Measurements from ENCODE around the gene NAT16. TPM values are rescaled to one million over a fixed set of nuclear protein-coding genes. Genes with fewer than 3 reads are reported as not detected.

NAT16 gene
- polyA plus RNA-seq, 1 of the 3 experiments (the other 2 are of a cell fraction), result 0.64 TPM

DNA sequence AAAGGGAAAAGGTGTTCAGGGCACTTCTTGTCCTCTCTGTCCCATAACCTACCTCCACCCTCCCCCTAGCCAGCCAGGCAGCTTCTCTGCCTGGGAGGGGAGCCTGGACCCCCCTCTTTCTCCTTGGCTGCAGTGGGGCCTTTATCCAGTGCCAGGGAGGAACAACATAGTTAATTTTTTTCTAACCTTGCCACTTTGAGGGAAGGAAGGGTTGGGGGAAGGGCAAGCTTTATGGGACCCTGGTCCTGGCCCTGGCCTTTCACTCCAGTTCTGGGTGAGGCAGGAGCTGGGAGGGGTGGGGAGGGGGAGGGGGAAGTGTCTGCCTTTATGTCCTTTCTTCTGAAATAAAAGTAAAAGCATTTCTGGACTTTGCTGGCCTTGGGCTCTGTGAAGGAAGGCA is 19.2 kb downstream of the NAT16 start:
- Histone ChIP-seq H3K36me3 (replicated peaks in 1 of 2; ENCODE audit: control insufficient read depth in 1 of 2, insufficient read depth in 2 of 2, low read length in 1 of 2) (peaks cover 36 to 40% of the 10 kb centered on the region in 2 experiments), H3K9me2 (no peaks in the 10 kb centered on the region), H3K27me3 (ENCODE audit: insufficient read depth) (no peaks in the 10 kb centered on the region), H3K9me3 (no peaks in the 10 kb centered on the region), H3K4me3 (ENCODE audit: low read depth in 2 of 2, low read length in 1 of 2) (no peak overlapping the region), H3K4me1 (ENCODE audit: control insufficient read depth in 1 of 2, insufficient read depth in 2 of 2, low read depth in 1 of 2, low read length in 1 of 2) (peaks cover 19 to 26% of the 10 kb centered on the region in 2 experiments; a peak in 3 of 4 replicates), H4K20me1 (ENCODE audit: insufficient read depth) (peaks cover 24% of the 10 kb centered on the region), H3K4me2 (no peak overlapping the region), H3K79me2 (ENCODE audit: insufficient read depth) (peaks cover 14% of the 10 kb centered on the region), H3K27ac (ENCODE audit: low read depth in 2 of 2, low read length in 1 of 2) (peak overlapping the region in 1 of 2 experiments; percentile 23; a peak in 1 of 4 replicates), H3K9ac (no peak overlapping the region), H3F3A (replicated peaks; ENCODE audit: insufficient read depth) (peaks cover 45% of the 10 kb centered on the region), H2AFZ (ENCODE audit: low read depth) (no peak overlapping the region)
- ChIA-PET CTCF (interaction anchor here (0.7 to 4.3 kb wide), 8 partner anchors 10 to 266 kb away, joined by 3 to 20 read pairs (median 5); no protein-coding TSS in a partner anchor), POLR2A (interaction anchor here (0.6 kb wide), 1 partner anchor 22 kb away, joined by 5 read pairs; no protein-coding TSS in a partner anchor)
- DNase-seq, result peak; percentile 31
- TF ChIP-seq, protein P1, sequence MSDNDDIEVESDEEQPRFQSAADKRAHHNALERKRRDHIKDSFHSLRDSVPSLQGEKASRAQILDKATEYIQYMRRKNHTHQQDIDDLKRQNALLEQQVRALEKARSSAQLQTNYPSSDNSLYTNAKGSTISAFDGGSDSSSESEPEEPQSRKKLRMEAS (IDR thresholded peaks at IDR 0.05; ENCODE audit: low read depth), result no peak
- TF ChIP-seq NFIC (IDR thresholded peaks at IDR 0.05; ENCODE audit: borderline replicate concordance), result no peak
- TF ChIP-seq FOXJ3 (CRISPR knock-in tag; IDR thresholded peaks at IDR 0.05), result no peak
- TF ChIP-seq FOXM1 (IDR thresholded peaks at IDR 0.05; ENCODE audit: low read depth), result no peak

DNA sequence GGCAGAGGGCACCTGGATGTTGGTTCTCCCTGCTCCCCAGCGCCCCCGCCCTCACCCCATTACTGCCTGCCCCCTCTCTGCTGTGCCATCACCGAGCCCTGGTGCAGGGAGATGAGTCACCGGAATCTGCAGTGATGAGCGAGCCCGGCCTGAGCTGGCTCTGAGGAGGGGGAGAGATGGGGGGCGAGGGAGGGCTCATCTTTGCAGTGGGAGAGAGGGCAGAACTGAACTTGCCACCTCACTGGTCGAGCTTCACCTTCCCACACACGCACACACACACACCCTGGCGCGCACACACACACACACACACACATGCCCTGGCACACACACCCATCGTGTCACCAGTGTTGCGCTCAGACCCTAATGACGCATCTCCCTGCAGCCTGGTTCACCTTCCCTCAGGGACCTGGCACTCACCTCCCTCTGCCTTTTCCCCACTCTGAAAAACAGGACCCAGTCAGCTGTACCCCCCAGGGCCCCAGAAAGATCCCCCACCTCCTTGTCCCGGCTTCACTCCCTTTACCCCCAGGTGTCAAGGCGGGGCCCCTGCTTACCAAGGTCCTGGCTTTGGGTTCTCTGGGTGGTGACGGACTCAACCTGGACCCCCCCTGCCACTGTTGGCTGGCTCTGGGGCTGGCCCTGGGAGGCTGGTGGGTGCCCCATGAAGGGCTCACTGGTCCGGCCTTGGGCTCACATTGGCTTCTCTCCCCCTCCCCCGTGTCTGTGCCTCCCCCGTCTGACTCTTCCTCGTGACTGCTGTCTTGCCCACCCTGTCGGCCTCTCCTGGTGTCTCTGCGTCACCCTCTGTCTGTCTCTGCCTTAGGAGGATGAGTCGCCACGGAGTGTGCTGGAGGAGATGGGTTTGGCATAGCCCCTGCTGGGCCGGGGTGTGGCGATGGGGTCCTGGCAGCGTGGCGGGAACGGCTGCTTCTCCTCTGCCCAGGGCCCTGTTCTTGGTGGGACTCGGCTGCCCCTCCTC is 20.1 kb downstream of the NAT16 start:
- peaks cover 21% of the 10 kb centered on the region for H4K20me1 ChIP-seq (ENCODE audit: insufficient read depth)
- no peak overlapping the region for H3K4me3 ChIP-seq (ENCODE audit: low read depth in 2 of 2, low read length in 1 of 2)
- DNase-seq, result peak; percentile 65
- no peaks in the 10 kb centered on the region for H3K9me2 ChIP-seq
- peaks cover 23% of the 10 kb centered on the region for H3K79me2 ChIP-seq (ENCODE audit: insufficient read depth)
- H3K4me2 ChIP-seq, result peak overlapping the region; percentile 68
- peaks cover 36 to 40% of the 10 kb centered on the region in 2 experiments for H3K36me3 ChIP-seq (replicated peaks in 1 of 2; ENCODE audit: control insufficient read depth in 1 of 2, insufficient read depth in 2 of 2, low read length in 1 of 2)
- no peak overlapping the region; the same call in 1 of the 2 replicates for H3K9ac ChIP-seq
- H3F3A ChIP-seq (replicated peaks; ENCODE audit: insufficient read depth), result peaks cover 45% of the 10 kb centered on the region
- H3K4me1 ChIP-seq (ENCODE audit: control insufficient read depth in 1 of 2, insufficient read depth in 2 of 2, low read depth in 1 of 2, low read length in 1 of 2), result peaks cover 19 to 27% of the 10 kb centered on the region in 2 experiments; a peak in 3 of 4 replicates
- CTCF ChIA-PET, result interaction anchor here (0.8 to 5.1 kb wide), 8 partner anchors 11 to 265 kb away, joined by 3 to 30 read pairs (median 7); no protein-coding TSS in a partner anchor
- H3K9me3 ChIP-seq, result no peaks in the 10 kb centered on the region
- H3K27me3 ChIP-seq (ENCODE audit: insufficient read depth), result no peaks in the 10 kb centered on the region
- 29% methylated on average over 31 of the region's 31 CpGs for WGBS (ENCODE audit: low lambda C conversion rate)
- H3K27ac ChIP-seq (ENCODE audit: low read depth in 2 of 2, low read length in 1 of 2), result peak overlapping the region in 1 of 2 experiments; percentile 52; a peak in 2 of 4 replicates
- POLR2A ChIA-PET, result interaction anchor here (0.5 kb wide), 1 partner anchor 23 kb away, joined by 3 read pairs; no protein-coding TSS in a partner anchor
- peak in 1 of 2 experiments; percentile 50; a peak in 1 of 4 replicates for TF ChIP-seq EP300 (IDR thresholded peaks at IDR 0.05; ENCODE audit: borderline replicate concordance in 1 of 2, low read depth in 1 of 2, low read length in 1 of 2)
- TF ChIP-seq FOXM1 (IDR thresholded peaks at IDR 0.05; ENCODE audit: low read depth), result no peak
- 0 out of 2 replicates have a peak, but pooled peaks have one; percentile 44 for TF ChIP-seq SIN3A (IDR thresholded peaks at IDR 0.05; ENCODE audit: borderline replicate concordance, low read depth, low read length)
- peak; percentile 33; the same call in 1 of the 2 replicates for TF ChIP-seq PBX3 (IDR thresholded peaks at IDR 0.05)
- TF ChIP-seq, protein P2, sequence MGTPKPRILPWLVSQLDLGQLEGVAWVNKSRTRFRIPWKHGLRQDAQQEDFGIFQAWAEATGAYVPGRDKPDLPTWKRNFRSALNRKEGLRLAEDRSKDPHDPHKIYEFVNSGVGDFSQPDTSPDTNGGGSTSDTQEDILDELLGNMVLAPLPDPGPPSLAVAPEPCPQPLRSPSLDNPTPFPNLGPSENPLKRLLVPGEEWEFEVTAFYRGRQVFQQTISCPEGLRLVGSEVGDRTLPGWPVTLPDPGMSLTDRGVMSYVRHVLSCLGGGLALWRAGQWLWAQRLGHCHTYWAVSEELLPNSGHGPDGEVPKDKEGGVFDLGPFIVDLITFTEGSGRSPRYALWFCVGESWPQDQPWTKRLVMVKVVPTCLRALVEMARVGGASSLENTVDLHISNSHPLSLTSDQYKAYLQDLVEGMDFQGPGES (IDR thresholded peaks at IDR 0.05; ENCODE audit: low read depth, low read length), result no peak
- no peak for TF ChIP-seq RAD21 (IDR thresholded peaks at IDR 0.05; ENCODE audit: low read length)
- peak; percentile 97 for TF ChIP-seq FOSL2 (IDR thresholded peaks at IDR 0.05; ENCODE audit: borderline replicate concordance, low read depth)
- TF ChIP-seq TEAD4 (IDR thresholded peaks at IDR 0.05; ENCODE audit: borderline replicate concordance, insufficient read depth), result no peak
- peak; percentile 79 for TF ChIP-seq TCF12 (IDR thresholded peaks at IDR 0.05)
- no peak for TF ChIP-seq CHD2 (IDR thresholded peaks at IDR 0.05; ENCODE audit: low read length, partially characterized antibody)
- TF ChIP-seq JUND (IDR thresholded peaks at IDR 0.05), result peak; percentile 95; the same call in 1 of the 2 replicates
- TF ChIP-seq CTCF (IDR thresholded peaks at IDR 0.05), result 0 out of 2 replicates have a peak, but pooled peaks have one; percentile 18
- TF ChIP-seq, protein P1 (IDR thresholded peaks at IDR 0.05; ENCODE audit: low read depth), result peak; percentile 48; the same call in 1 of the 2 replicates
- no peak overlapping the region for H2AFZ ChIP-seq (ENCODE audit: low read depth)

Measured in SK-N-SH (cell line).